HG03342 (cell line): ENCODE data around the gene GSTA1.
A peak's percentile ranks its signal among the peaks of the same experiment; 100 is the strongest.
"Not testable (repeated sequence)": the region's sequence is repeated elsewhere in the genome, so short reads cannot be mapped to it uniquely, and the experiment has no call there.

ENCODE experiments used
- ATAC-seq: cut with Tn5 transposase; IDR thresholded peaks from one replicate; pipeline ENCODE4 v1.9.1; 2021; ENCODE audit warnings: mild to moderate bottlenecking, moderate library complexity; ENCODE audit not compliant: unreplicated experiment

The GSTA1 gene

DNA sequence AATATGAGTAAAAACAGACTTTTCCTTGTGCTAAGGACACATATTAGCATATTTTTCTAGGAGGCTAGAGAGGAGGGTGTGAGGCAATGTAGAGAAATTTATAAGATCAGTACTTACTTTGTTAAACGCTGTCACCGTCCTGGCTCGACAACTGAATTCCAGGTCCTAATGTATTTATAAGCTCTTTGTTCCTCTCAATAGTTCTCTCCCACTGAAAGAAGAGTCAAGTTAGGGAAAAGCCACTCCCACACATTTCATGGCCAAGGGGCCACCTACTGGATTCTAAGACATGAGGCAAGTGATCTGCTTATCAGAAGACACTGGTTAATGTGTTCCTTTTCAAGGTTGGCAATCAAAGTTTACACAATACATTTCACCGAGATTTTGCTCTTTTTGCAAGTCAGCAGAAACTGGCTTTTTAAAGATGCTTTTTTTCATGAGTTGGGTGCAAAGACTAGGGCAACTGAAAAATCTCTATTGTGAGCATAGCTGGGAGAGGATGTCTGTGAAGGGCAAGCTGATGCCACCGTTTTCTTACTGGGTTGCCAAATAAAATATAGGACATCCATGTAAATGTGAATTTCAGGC lies at the start of gene GSTA1:
Gene GSTA1, minus strand, starts transcription at position 149 of the 588 bp plus-strand sequence. CDS start 4,549 bp downstream, outside the sequence.
- not testable (repeated sequence) for ATAC-seq

DNA sequence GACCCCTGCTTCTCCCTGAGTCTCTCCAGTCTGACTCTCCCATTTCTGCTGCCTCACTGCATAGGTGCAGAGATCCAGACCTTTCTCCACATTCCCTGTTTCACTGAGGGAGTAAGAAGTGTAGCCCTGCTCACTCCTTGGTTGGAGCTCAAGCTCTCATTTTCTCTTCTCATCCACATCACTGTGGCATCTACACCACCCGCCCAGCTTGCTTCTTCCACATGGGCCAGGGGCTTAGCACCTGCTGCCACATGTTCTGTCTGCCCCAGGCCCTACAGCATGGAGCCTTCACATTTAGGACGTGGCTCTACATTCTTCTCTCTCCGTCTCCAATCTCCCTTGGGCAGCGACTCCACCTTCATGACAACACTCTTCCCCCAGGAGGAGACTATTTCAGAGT lies 45.5 kb upstream of the GSTA1 start:
- no peak for ATAC-seq

DNA sequence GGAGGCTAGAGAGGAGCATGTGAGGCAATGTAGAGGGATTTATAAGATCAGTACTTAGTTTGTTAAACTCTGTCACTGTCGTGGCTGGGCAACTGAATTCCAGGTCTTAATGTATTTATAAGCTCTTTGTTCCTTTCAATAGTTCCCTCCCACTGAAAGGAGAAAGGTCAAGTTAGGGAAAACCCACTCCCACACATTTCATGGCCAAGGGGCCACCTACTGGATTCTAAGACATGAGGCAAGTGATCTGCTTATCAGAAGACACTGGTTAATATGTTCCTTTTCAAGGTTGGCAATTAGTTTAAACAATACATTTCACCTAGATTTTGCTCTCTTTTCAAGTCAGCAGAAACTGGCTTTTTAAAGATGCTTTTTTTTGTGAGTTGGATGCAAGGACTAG lies 42.4 kb upstream of the GSTA1 start:
- no peak for ATAC-seq

DNA sequence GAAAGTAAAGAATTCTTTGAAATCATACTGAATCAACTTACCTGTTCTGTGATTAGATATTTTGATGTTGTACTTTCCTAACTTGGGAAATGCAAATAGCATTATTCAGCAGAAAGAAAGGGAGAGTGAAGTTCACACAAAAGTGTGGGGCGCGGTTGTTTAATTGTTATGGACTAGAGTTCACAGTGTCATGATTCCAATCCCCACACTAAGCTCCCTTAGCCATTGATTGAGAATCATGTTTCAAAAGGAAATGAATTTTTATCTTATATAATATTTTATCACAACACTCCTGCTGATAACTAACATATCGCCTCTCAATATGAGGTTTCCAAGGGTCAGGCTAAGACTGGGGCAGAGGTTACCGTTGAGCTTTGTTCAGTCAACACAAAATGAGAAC lies 40.0 kb upstream of the GSTA1 start:
- ATAC-seq = no peak

DNA sequence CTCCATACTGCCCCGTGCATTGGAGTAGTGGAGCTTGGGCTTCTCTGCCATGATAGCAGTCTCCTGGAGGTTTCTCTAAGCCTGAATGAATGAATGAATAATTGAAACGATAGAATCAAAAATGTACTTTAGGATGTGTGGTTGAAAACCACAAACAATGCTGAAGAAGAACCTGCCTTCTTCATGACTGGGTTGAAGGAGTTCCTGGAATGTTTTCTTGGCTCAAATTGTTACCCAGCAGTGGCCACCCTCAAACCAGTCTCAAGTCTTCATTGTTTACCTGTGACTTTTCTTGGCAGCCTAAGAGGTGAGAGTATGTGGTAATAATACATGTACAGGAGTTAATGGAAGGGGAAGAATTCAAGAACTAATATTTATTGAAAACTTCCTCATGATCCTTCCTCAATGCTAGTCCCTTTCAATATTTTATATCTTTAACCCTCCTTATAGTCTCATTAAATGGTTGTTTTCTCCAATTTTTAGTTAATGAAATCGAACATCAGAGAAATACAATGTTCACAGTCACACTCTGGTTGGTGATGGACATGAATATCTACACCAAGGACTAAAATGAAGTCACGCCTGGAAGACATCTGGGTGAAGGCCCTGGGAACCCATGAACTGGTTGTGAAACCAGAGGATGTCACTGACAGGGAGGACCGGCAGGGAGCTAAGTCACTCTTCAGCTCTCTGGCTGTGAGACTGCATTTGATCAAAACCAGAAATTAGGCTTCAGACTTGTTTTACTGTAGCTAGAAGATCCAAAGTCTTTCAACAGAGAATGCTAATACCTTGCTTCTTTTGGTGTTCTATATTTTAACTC lies 37.4 kb upstream of the GSTA1 start, which contains the start of gene GSTA5:
Gene GSTA5, minus strand, starts transcription at position 51 of the 823 bp plus-strand sequence.
- no peak for ATAC-seq

DNA sequence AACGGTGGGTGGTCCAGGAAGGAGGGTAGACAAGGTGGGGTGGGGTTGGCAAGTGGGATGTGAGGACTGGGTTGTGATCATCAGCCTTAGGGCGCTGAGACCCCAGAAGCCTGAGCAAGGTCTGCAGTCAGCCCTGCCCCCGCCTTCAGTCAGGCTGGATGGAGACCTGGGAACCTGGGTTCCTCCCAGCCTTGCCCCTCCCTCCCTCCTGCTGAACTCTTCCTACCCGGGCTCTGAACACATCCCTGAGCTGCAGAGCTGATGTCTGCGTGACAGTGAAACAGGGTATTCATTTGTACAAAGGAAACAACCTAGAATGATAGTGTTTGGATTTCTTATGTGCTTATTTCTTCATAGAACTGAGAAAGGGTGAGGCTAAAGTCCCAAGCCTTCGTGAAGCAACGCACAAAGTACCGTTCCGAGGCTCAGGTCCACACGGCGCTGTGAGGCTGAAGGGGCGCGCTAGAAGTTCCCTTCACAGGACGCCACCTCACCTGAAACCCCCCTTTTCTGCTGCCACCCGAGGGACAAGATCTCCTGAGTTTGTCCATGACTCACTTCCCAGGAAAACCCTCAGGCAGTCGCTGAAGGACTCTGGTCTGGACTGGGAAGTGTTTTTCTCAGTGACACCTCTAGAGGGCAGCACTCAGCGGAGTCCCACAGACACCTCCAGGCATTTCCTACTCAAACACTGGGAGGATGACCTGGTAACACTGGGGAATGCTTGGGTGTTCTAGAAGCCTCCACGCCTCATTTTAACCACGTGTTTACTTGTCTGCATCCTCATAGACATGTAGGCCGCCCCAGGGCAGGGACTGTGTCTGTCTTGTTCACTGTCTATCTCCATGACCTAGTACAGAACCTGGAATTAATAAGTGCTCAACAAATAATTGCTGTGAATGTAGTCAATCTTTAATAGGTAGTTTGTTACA lies 35.8 kb upstream of the GSTA1 start:
- ATAC-seq = peak; percentile 87

DNA sequence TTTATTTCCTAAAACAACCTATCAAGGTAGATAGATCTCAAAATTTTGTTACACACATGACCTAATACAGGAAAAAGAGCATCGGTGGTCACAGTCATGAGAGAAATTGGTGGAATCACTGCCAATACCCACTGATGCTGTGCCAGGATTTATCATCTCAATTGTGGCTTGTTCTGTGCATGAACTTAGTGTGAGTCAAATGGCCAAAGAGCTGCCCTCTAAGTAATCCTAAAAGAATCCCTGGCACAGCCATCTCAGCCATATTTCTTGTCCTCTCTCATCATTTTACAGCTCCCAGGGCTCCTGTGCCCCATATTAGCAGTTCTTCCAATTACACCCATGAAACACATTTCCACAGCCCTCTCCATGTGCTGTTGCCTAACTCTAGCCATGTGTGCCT lies 30.9 kb upstream of the GSTA1 start:
- no peak for ATAC-seq

DNA sequence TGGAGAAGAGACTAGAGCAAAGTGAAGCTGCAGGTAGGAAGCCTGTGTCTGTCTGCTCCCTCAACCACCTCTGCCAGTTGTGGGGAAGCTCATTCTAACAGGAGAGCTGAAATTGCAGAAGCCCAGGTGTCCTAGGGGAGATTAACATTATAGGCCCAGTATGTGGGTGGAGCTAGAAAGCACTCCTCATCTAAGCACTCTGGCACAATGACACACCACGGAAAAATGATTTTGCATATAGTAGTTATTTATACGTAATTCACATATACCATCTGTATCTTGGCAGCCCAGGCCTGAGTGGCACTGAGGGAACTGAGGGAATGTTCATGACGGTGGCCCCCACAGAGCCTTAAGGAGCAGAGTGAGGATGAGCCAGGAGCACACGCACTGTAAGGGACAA lies 27.3 kb upstream of the GSTA1 start:
- not testable (repeated sequence) for ATAC-seq

DNA sequence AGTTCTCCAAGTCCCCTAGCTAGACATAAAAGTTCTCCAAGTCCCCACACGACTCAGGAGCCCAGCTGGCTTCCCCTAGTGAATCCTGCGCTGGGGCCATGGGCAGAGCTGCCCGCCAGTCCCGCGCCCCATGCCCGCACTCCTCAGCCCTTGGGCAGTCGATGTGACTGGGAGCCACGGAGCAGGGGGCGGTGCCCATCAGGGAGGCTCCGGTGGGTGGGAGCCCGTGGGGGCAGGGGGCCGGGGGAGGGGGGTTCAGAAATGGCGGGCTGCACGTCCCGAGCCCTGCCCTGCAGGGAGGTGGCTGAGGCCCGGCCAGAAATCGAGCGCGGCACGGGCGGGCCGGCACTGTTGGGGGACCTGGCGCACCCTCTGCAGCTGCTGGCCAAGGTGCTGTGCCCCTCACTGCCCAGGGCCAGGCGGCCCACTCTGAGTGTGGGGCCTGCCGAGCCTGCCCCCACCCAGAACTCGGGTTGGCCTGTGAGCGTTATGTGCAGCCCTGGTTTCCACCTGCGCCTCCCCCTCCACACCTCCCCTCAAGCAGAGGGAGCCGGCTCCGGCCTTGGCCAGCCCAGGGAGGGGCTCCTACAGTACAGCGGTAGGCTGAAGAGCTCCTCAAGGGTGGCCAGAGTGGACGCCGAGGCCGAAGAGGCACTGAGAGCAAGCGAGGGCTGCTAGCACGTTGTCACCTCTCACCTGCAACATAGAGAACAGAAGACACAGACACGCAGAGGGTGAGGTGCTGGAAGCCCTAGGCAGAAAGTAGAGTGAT lies 25.6 kb upstream of the GSTA1 start:
- no peak for ATAC-seq

DNA sequence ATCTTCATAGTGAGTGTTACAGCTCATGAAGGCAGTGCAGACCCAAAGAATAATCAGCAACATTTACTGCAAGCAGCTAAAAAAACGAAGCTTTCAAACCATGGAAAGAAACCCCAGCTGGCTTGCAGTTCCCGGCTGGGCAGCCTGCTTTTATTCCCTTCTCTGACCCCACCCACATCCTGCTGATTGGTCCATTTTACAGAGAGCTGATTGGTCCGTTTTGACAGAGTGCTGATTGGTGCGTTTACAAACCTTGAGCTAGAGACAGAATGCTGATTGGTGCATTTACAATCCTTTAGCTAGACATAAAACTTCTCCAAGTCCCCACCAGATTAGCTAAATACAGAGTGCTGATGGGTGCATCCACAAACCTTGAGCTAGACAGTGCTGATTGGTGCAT lies 25.0 kb upstream of the GSTA1 start:
- ATAC-seq = not testable (repeated sequence)

DNA sequence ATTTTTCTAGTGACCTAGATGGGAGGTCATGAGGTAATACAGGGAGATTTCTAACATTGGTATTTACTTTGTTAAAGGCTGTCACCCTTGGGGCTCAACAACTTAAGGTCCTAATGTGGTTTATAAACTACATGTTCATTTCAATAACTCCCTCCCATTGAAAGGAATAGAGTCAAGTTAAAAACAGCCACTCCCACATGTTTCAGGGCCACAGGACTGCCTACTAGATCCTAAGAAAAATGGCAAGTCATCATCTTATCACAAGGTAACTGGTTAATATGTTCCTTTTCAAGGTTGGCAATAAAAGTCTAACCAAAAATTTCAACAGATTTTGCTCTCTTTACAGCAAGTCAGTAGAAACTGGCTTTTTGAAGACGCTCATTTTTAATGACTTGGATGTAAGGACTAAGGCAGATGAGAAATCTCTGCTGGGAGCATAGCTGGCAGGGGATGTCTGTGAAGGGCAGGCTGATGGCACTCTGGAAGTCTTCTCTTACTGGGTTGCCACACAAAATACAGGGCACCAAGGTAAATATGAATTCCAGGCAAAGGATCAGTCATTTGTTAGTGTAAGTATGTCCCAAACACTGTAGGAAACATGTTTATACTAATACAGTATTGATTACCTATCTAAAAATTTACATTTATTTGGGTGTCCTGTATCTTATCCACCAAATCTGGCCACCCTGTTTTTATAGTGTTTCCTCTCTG lies 23.6 kb upstream of the GSTA1 start:
- ATAC-seq = not testable (repeated sequence)

DNA sequence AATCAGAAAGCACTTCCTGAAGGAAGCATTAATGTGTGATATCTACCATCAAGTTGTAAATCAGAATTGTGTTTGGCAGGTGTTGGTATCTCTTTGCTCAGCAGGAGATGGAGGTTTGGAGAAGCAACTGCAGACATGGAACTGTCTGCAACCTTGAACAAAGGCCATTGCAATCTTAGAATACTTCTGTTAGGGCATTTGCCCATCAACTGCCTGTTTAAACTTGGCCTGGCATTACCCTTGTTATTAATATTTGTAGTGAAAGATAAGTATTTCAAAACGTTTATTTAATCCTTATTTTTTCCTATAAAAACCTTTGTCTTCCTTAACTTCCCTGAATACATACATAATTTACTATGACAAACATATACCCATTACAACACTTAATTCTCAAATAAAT lies 22.9 kb upstream of the GSTA1 start:
- ATAC-seq = no peak

DNA sequence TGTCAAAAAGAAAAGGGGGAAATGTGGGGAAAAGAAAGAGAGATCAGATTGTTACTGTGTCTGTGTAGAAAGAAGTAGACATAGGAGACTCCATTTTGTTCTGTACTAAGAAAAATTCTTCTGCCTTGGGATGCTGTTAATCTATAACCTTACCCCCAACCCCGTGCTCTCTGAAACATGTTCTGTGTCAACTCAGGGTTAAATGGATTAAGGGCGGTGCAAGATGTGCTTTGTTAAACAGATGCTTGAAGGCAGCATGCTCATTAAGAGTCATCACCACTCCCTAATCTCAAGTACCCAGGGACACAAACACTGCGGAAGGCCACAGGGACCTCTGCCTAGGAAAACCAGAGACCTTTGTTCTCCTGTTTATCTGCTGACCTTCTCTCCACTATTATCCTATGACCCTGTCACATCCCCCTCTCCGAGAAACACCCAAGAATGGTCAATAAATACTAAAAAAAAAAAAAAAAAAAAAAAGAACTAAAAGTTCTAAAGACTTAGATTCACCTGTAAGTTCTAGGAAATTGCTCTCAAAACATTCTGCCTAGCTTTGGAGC lies 22.4 kb upstream of the GSTA1 start:
- not testable (repeated sequence) for ATAC-seq

DNA sequence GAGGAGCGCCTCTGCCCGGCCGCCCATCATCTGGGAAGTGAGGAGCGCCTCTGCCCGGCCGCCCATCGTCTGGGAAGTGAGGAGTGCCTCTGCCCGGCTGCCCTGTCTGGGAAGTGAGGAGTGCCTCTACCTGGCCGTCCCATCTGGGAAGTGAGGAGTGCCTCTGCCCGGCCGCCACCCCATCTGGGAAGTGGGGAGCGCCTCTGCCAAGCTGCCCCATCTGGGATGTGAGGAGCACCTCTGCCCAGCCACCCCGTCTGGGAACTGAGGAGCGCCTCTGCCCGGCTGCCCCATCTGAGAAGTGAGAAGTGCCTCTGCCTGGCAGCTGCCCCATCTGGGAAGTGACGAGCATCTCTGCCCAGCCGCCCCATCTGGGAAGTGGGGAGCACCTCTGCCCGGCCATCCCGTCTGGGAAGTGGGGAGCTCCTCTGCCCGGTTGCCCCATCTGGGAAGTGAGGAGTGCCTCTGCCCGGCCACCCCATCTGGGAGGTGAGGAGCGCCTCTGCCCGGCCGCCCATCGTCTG lies 21.7 kb upstream of the GSTA1 start:
- not testable (repeated sequence) for ATAC-seq

DNA sequence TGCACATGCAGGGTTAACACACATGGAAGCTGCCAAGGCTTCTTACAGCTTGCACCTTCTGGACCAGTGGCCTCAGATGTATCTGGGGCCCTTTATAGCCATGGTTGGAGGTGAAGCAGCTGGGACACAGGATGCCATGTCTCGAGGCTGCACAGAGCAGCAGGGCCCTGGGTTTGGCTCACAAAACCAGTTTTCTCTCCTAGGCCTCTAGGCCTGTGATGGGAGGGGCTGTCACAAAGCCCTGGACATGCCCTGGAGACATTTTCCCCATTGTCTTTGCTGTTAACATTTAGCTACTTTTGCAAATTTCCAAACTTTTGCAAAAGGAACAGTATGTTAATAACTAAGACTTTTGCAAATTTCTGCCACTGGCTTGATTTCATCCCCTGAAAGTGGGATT lies 18.2 kb upstream of the GSTA1 start:
- ATAC-seq = no peak

DNA sequence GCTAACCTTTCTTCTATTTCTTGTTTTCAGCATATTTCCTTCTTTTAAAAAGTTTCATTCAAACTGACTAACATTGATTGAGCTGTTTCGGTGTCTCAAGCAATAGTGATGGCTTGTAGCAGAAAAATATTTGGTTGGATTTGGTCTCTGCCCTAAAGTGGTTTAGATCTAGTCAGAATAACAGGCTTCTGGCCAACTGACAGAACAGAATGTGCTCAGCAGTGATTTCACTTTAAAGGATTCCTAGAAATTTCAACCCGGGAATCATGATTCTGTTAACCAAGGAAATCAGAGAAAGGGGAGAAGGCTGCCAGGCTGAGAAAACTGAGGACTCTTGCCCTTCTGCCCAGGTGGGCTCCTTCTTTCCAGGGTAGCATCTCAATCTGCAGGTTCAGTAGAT lies 16.6 kb upstream of the GSTA1 start:
- no peak for ATAC-seq

DNA sequence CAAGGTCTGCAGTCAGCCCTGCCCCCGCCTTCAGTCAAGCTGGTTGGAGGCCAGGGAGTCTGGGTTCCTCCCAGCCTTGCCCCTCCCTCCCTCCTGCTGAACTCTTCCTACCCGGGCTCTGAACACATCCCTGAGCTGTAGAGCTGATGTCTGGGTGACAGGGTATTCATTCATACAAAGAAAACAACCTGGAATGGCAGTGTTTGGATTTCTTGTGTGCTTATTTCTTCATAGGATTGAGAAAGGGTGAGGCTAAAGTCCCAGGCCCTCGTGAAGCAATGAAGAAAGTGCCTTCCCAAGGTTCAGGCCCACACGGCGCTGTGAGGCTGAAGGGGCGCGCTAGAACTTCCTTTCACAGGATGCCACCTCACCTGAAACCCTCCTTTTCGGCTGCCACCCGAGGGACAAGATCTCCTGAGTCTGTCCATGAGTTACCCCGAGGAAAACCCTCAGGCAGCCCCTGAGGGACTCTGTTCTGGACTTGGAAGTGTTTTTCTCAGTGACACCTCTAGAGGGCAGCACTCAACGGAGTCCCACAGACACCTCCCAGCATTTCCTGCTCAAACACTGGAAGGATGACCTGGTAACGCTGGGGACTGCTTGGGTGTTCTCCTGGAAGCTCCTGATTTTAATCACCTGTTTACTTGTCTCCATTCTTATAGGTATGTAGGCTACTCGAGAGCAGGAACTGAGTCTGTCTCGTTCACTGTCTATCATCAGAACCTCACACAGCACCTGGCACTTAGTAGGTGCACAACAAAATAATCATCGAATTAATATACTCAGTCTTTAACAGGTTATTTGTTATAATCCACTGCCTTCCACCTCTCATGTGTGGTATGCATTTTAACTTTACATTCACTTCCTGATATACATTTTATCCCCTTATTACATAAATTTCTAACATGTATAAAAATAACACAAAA lies 11.8 kb upstream of the GSTA1 start:
- ATAC-seq = peak; percentile 90

DNA sequence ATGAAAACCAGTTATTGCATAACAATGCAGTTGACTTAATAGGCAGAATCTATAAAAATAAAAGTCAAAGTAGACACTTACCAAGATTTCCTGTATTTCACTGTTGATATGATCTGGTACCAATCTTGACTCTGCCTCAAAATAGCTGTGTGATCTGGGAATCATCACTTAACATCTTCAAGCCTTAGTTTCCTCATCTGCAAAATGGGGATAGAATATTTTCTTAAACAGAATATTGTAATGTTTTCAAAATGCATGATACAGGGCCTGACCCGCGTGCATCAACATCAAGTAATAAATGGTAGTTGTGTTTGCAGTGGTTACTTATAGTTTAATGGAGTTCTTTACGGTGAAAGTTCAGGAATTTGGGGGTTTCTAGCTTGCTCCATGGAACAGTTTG lies 10.9 kb upstream of the GSTA1 start:
- ATAC-seq = not testable (repeated sequence)
